Activated T-helper 1 cell treated with anti-CD3 and anti-CD28 coated beads, Interleukin-2, amount 50 U/mL, for 16 hours (primary cell): ENCODE results near the gene WDR86.
A peak's percentile ranks its signal among the peaks of the same experiment; 100 is the strongest.

Experiments
- DNase-seq, 2 donors: peaks; one replicate each; pipeline ENCODE4 v3.0.0-alpha.2; 2020; ENCODE audit warnings: low read depth in 1 of 2, low spot score in 1 of 2

The WDR86 gene

DNA sequence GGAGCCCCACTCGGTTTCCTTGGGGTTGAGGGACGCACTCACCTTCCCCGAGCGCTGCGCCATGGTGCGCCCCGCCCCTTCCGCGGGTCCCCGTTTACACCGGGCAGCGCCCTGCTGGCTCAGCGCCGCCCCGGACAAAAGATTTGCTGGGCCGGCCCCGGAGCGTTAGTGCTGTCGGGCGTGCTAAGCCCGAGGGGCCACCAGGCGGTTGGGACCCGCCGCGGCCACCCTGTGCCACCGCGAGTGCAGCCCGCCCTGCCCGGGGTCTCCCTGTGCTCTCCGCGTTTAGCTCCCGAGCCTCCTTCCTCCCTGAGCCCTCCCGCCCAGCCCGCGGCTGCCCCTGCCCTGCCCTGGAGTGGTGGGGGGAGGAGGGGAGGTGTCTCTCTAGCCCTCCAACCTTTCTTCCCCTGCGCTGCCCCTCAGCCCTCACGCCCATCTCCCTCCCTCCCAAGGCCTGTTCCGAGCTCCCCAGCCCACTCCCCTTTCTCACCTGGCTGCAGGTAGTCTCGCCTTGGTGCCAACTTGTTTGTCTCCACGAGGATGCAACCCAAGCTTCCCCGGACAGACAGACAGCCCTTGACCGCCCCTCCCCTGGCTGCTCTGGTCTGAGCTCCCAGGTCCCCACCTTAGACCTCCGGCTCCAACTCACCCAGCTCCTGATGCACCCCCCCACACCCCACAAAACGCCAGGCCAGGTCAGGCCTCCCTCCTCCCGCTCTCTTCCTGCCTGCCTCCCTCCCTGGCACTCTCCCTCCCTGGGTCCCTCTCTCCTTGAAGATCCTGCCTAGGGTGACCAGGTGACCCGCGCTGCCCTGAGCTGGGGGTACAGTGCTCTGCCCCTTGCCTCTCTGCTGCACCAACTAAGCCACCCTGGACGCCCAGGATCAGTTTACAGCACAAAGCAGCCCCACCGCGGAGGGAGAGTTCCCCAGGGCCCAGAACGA lies 30.3 kb upstream of the WDR86 start, which contains the start of gene CRYGN:
Gene CRYGN, minus strand, starts transcription at position 287 of the 944 bp plus-strand sequence. Its CDS starts 224 bp downstream, at position 63.
- no peak for DNase-seq

DNA sequence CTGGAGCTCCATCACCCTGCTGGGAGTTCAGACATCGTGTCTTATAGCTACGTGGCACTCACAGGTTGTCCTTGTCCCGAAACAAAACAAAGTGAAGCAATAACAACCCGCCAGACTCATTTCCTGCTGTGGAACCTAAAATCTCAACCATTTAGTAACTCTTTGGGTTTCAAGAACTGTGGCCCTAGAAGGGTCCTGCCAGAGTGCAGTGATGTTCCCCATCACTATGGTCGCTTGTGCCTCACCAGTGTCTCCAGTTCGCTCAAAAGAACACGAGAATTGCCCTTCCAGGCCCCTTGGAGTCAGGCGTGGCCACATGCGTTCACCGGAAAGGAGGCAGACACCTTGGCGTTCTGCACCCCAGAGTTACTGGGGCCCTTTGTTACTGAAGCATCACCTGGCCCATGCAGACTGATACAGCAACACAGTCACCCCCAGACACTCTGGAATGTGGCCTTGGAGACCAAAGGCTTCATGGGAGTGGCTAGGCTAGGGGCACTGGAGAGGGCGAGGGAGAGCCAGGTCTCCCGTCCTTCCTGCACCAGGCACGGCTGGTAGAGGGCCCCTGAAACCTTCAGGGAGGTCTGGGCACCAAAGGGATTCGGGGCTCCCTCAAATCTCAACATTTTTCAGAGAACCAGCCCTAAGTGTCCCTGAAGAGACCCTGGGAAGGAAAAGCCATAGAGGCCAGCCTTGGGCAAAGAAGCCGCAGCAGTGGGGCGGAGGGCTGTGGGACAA lies 29.2 kb upstream of the WDR86 start:
- no peak for DNase-seq

DNA sequence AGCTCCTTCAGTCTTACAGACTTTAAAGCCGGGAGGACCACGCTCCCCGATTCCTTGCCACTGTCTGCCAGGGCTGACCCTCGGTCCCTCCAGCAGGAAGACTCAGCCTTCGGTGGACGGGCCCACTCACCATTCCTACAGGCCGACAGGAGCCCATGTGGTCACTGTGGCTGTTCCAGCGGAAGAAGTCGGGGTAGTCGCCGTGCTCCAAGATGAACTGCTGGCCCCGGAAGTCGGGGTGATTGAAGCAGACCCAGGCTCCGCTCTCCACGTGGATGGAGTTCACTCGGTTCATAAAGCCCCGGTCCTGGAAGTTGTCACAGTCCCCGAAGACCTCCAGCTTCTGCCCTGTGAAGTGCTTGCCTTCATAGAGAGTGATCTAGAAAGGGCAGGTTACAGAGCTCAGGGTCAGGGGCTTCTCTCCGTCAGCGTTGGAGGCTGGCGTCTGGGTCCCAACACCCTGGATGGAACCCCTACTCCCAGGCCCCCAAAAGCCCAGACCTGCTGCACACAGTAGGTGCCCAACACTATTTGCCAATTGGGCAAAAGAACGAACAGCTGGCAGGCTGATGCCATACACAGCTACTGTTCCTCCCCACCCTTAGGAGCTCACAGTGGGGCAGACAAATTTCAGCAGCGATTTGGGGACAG lies 28.2 kb upstream of the WDR86 start:
- DNase-seq: no peak

DNA sequence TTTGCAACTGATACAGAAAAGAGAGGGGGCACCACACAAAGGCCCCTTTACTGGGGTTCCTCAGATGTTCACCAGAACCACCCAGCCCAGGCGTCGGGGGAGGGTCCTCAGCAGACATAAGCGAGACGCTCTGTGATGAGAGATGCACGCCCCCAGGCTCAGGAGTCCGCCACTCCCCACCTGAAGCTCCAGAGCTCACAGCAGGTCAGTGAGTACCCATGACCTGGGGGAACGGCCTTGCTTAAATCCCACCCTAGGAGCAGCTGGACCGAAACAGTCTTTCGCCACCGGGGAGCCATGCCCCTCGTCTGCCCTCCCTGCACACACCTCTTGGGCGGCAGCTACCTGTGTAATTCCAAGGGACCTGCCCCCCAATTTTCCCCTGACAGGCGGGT lies 27.3 kb upstream of the WDR86 start:
- no peak for DNase-seq

DNA sequence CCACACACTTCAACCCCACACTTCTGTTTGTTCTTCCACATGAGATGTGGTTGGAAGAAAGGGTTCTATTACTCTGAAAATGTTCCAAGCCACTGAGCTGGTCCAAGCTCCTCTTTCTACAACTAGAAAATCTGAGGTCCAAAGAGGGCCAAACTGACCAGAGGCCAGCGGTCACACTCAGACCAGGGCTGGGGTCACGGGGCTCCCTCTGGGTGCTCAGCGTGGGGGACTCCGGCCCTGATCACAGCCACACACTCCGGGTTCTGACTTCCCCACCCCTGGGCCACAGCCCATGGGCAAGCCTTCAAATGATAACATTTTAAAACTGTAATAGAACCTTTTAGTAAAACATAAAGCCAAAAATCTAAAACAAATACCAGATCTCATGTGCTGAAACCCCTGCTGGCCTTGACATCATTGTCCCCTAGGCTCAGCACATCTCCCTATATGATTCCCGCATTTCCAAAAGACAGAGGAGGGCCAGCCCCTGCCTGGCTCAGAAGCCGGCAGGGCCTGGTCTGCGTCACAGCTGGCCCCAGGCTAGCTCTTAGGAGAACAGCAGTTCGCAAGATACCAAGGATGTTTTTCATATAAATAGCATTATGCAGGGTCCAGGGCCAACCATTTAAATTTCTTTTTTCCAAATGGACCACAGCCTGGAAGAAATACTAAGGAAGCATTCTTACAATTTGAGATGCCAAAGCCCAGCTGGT lies 26.8 kb upstream of the WDR86 start:
- no peak for DNase-seq

DNA sequence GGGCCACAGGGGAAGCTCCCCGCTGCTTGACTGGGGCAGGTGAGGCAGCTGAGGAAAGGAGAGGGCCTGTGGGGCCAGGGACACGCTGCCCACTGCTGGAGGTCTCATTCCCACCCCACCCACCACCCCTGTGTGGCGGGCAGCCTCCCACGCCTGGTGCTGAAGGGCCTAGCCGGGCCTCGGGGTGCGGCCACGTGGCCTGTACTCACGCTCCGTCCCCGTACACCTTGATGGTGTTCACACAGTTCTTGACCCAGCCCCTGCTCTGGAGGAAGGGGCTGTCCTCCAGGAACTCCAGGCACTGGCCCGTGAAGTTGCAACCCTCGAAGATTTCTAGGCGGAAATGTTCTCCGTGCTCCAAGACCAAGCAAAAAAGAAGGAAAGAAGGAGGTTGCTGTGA lies 26.1 kb upstream of the WDR86 start:
- DNase-seq: no peak

DNA sequence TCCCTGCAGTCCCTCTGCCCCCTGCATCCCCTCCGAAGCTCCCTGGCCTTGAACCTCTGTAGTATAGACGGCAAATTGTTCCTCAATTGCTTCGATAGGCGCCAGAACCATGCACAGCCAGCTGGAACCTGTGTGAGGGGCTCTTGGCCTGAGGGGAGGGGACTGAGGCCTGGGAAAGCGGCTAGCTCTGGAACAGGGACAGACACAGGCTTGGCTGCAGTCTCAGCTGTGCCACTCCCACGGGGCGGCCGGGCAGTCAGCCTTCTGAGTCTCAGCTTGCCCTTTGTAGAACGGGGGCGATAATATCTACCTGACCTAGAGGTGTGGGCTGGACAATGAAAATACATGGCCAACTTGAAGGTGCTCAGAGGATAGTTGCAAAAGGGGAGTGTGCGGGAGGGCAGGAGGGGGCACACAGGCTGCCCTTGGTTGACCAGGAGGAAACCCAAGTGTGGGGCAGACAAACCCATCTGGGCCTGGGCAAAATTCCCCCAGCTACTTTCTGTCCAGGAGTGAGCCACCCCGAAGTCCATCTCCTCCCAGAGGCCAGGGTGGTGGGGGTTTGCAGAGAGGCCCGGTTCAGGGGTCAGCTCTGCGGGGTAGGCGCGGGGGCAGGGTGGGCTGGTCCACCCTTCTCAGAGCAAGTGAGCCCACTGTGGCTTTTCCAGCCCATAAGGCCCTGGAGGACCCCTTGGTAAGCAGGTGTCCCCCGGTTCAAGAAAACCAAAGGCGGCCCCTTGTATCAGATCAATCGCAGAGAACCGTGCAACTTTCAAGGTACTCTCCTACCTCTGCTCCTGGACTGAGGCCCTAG lies 25.5 kb upstream of the WDR86 start:
- no peak for DNase-seq

DNA sequence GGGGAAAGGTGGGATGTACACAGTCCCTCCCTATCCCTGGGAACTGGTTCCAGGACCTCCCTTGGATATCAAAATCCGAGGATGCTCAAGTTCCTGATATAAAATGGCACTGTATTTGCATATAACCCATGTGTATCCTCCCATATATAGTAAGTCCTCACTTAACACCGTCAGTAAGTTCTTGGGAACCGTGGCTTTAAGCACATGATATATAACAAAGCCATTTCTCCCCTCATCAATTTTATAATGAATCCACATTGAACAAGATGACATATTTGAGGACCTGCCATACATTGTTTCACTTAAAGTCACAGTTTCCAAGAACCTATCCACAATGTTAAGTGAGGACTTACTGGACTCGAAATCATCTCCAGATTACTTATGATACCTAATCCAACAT lies 24.7 kb upstream of the WDR86 start:
- no peak for DNase-seq

DNA sequence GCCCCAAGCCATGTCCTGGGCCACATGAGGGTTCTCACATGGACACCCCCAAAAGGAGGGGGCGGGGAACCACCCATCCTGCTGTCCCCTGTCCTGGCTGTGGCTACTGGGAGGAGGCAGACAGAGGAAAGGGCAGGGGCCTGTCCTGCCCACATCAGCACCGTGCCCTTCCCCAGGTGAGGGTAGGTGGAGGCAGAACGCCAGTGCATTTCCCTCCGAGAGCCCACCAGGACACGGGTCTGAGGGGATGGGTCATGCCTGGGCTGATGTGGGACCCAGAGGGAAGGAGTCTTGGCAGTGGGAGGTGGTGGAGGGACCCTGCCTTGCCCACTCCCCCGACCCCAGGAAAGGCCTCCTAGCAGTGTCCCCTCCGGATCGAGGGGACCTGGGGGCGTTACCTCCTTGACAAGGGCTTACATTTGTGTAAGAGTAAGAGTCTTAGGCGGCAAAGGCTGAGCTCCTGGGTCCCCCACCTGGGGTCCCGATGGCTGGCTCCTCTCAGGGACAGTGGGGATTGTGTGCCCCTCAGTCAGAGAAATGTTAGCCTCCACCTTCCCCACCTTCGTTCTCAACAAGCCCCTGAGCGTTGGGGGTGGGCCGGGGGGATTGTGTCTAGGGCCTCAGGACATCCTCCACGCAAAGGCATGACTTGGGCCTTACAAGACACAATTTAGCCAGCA lies 24.0 kb upstream of the WDR86 start:
- no peak for DNase-seq

DNA sequence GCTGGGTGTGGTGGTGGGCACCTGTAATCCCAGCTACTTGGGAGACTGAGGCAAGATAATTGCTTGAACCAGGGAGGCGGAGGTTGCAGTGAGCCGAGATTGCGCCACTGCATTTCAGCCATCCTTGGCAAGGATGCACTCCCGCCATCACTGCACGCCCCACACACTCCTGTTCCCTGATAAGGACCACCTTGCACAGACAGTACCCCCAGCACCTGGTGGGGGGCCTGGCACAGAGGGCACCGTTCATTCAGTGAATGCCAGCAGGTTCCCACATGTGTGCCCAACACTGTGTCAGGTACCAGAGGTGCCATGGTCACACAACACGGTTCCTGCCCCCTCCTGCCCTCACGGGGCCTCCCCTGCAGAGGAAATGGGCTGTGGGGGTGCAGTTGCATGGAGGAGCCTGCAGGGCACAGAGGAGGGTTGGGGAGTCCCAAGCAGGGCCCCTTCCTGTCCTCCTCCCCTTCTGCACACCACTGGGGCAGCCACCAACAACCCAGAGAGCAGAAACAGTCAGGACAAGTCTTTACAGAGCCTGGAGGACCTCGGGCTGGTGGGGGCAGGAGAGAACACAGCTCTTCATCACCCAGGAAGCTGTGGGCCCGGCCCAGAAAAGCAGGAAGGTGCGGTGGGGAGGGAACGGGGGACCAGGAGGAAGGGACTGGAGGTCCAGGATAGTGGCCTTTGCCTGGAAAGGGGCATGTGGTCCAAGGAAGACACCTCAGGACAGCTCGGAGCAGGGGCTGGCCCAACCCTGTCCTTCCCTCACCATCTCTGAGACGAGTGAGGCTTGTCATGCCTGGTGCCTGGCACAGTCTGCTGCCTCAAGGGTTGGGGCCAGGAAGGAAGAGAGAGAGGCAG lies 23.1 kb upstream of the WDR86 start:
- DNase-seq: peak in 1 of 2 donors; percentile 25

DNA sequence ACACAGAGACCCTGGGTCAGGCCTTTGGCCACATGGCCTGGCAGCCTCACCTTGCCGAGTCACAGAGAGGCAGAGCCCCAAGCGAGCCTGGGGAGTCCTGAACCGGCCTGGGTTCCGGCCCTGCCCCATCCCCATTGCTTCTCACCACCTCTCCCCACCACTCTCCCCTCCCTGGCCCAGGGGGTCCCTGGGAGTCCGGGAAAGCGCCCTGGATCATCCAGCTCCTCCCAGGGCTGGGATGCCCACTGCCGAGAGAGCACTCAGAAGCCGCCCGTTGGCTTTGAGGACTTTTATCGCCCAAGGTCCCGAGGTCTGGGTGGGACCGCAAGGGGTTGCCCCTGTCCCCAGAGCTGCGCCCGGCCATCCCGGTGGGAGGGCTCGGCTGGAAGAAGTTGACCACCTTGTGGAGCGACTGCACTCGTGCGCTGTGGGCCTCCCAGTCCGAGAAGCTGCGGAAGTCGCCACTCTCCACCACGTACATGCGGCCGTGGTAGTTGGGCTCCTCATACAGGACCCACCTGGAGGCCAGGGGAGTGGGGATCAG lies 22.0 kb upstream of the WDR86 start:
- DNase-seq: no peak

DNA sequence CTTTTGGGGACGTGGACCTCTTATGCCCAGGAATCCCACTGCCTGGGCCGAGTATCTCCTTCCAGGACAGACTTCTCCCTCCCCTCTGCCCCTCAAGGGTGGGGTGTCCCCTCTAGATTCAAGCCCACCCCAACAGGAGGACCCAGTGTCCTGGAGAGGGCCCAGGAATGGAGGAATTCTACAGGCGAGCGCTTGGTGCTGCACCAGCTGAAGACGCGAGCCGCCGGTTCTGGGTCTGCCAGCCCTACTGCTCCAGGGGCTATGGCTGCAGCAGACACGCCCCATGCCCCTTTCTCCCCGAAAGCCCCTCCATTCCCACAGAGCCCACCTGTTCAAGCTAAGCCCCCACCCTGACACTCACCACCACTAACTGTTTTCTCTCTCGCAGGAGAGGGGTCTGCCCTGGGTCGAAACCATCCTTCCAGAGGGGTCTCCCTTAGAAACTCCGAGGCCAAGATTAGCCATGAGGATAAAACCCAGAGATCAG lies 21.5 kb upstream of the WDR86 start:
- DNase-seq: no peak

DNA sequence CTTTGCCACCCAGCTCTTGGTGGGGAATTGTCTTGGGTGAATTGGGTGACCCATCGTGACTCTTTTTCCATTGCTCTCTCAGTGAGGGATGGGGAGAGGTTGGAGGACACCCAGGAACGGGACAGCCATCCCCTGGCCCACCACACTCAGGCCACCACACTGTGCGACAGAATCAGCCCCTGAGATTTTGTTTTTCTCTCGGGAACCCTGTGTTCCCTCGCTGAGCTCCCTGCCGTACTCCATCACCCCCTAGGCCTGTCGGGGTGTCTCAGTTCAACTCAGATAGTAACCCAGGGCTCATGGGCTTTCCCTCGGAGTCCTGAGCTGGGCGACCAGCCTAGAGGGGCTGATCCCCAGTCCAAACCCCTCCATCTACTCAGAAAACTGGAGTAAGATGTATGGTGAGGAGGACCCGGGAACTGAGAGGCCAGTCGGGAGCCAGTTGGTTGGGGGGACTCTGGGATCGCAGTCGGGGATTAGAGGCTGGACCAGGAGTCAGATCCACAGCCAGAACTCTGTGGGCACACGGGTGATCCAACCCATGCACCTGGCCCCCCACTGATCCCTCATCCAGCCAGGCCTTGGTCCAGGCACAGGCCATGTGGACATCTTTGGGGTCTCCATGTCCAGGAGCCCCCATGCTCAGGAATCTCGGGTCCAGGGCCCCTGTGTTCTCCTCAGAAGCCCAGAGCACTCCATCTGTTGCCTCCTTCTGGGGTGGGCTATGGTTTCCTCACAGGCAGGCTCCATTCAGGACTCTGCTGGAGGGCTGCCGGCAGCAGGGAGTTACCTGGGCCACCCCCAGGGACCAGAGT lies 20.8 kb upstream of the WDR86 start:
- DNase-seq: no peak

DNA sequence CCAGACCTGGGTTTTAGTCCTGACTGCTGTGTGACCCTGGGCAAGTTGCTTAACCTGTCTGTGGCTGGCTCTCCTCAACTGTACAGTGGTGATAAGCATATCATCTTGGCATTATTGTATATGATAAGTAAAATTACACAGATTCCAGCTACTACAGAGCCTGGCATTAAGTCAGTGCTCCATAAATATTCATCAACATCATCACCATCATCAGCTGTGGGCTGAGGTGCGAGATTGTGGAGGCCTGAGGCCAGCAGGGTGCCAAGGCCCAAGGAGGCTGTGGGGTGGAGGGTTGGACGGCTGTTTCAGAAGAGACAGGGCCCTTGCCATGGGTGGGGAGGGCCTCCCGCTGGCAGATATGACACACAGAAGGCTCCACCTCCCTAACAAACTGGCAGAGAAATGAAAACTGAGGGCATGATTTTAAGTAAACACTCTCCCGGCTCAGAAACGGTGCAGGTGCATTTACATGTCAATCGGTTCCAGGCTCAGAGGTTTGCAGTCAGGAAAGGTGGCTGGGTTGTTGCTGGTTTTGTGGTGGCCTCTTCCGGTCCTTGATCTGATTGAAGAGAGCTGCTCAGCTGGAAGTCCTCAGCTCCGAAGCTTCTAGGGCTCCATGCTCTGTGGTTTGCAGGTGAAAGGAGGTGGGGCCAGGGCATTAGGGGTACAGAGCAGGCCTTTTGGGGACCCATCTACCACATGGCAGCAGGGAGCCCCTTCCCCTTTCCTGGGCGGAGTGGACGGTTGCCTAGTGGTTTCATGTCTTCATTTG lies 19.9 kb upstream of the WDR86 start:
- DNase-seq: peak in 1 of 2 donors; percentile 22

DNA sequence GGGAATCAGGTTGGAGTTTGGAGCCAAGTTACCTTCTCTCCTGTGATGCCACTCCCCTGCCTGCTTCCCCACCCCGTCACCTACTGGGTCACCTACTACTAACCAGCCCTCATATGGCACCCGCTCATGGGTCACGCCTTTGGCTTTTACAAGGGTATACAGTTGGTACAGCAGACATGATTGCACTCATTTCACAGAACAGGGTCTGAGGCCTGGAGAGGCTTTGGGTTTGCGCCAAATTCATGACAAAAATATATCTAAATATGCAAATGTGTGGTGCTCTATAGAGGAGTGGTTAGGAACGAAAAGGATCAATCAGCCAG lies 19.4 kb upstream of the WDR86 start:
- DNase-seq: no peak

DNA sequence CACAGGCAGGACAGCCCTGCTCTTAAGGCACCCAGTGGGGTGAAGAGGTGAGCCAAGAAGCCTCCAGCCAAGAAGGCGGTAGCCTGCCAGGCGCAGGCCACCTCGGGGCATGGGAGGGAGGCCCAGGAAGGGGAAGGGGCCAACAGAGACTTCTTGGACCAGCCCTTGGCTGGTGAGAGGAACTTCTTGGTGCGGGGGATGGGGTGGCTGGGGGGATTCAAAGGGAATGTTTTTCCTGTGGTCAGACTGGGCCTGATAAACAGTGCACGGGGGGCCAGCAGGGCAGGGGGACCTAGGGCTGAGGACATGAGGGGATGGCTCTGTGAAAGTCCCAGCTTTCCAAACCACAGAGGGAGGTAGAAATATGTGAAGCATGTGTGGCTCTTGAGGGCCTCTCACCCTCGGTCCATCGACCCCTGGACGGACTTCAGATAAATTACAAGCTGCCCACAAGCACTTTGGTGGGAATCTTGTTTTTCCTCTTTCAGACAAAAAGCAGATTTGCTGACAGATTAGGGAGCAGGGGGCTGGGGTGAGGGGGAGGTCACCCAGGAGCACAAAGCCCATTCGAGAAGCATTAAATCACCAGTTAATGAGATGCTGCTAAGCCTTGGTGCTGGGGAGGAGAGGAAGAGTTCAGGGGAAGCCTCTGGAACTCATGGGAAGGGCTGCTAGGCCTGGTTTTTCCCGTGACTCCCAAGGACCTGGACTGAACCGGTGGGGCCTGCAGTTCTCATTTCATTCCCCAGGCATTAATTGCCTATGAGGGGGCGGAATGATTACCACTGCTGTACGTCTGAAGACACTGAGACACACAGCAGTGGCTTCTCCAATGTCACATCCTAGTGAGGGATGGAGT lies 18.8 kb upstream of the WDR86 start:
- DNase-seq: no peak
